ENCODE data around the gene ARHGEF40. TPM values are rescaled to one million over a fixed set of nuclear protein-coding genes. Genes with fewer than 3 reads are reported as not detected.

The ARHGEF40 gene
- total RNA-seq, 1 donor from 2014 or later, result 21.3 TPM

DNA sequence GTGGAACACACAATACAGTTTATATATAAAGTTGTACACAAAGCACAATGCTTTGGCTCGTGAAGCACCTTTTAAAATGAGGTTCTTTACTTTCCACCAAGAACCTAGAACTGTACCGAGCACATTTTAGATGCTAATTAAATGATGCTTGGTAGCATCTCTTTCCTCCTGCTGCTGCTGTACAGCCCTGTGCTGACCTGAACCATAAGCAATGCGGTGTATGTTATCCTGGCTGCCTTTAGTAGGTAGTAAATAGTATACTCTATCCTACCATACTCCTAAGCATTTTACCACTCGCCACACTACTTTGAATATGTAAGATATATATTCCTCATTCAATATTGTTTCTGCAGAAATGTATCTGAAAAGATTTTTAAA is 15.3 kb upstream of the ARHGEF40 start:
- TF ChIP-seq, protein P1, sequence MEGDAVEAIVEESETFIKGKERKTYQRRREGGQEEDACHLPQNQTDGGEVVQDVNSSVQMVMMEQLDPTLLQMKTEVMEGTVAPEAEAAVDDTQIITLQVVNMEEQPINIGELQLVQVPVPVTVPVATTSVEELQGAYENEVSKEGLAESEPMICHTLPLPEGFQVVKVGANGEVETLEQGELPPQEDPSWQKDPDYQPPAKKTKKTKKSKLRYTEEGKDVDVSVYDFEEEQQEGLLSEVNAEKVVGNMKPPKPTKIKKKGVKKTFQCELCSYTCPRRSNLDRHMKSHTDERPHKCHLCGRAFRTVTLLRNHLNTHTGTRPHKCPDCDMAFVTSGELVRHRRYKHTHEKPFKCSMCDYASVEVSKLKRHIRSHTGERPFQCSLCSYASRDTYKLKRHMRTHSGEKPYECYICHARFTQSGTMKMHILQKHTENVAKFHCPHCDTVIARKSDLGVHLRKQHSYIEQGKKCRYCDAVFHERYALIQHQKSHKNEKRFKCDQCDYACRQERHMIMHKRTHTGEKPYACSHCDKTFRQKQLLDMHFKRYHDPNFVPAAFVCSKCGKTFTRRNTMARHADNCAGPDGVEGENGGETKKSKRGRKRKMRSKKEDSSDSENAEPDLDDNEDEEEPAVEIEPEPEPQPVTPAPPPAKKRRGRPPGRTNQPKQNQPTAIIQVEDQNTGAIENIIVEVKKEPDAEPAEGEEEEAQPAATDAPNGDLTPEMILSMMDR (IDR thresholded peaks at IDR 0.05; ENCODE audit: borderline replicate concordance), result no peak
- no peak for DNase-seq
- no peak overlapping the region for H3K4me3 ChIP-seq
- H3K27ac ChIP-seq (replicated peaks), result no peak overlapping the region
- H3K36me3 ChIP-seq, result no peaks in the 10 kb centered on the region
- H3K9me3 ChIP-seq (replicated peaks), result no peaks in the 10 kb centered on the region
- H3K27me3 ChIP-seq (ENCODE audit: low read depth), result no peaks in the 10 kb centered on the region
- H3K4me1 ChIP-seq, result peaks cover 8% of the 10 kb centered on the region
- intact Hi-C loops (cut with micrococcal nuclease), result no loop called here

DNA sequence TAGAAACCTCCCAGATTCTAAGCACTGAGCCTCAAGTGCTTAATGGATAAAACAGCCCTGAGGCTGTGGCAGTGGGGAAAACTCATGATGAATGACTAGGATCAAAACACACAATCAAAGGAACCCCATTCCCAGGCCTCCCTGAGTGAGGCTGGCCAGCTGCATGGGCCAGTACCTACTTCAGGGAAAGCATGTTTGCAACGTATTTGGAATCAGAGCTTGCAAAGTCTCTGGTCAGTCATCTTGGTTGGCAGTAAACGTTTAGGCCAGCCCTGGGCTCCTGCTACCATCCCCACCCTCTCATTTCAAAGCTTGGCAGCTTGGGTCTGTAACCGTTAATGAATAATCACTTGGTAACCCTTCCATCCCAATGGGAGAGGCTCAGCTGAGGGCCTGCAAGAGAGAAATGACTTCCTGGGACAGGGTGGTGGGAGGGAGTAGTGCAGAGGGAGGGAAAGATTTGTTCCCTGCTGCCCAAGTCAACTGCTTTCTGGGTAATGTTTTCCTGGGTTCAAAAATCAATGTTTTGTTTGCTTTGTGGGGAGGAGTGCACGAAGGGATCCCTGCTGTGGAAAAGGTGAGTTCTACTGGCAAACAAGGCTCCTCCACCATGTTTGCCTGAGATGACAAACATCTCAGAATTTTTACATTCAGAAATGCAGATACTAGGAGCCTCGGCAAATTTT is 14.5 kb upstream of the ARHGEF40 start:
- intact Hi-C loops (cut with micrococcal nuclease), result no loop called here
- DNase-seq, result no peak

DNA sequence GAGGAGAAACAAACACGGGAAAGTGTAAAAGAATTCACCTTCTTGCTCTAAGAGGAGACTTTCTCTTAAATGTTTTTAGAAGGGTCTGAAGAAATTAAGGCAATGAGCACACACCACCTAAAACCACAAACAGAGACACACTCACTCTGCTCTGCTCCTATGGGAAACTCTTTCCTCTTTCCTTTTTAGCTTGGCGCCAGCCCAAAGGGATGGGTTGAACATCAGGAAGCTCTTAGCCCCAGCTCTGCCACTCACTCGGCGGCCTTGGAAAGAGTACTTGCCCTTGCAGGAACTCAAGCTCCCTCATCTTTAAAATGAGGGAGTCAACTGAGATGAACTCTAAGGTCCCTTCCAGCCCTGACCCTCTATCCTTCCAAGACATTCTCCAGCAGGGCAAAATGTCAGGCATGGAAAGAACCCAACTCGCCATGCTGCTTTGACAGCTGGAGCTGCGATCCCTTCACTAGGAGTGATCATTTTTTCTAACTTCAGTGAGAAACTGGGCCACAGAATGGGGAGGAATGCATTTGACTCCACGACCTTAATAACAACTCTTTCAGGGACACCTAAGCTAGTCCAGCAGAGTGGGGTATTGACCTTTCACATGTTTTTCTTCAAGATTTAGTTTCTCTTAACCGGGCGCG is 13.5 kb upstream of the ARHGEF40 start:
- intact Hi-C loops (cut with micrococcal nuclease), result no loop called here
- TF ChIP-seq, protein P1 (IDR thresholded peaks at IDR 0.05; ENCODE audit: borderline replicate concordance), result no peak
- H3K4me3 ChIP-seq, result no peak overlapping the region
- H3K27ac ChIP-seq (replicated peaks), result no peak overlapping the region
- peaks cover 8% of the 10 kb centered on the region for H3K4me1 ChIP-seq
- H3K9me3 ChIP-seq (replicated peaks), result no peaks in the 10 kb centered on the region
- H3K27me3 ChIP-seq (ENCODE audit: low read depth), result no peaks in the 10 kb centered on the region
- DNase-seq, result no peak
- H3K36me3 ChIP-seq, result no peaks in the 10 kb centered on the region

More for the DNA sequence above, 14.5 kb upstream of the ARHGEF40 start:
- H3K4me3 ChIP-seq, result no peak overlapping the region
- no peaks in the 10 kb centered on the region for H3K36me3 ChIP-seq
- H3K27me3 ChIP-seq (ENCODE audit: low read depth), result no peaks in the 10 kb centered on the region
- peaks cover 8% of the 10 kb centered on the region for H3K4me1 ChIP-seq
- H3K9me3 ChIP-seq (replicated peaks), result no peaks in the 10 kb centered on the region
- TF ChIP-seq, protein P1 (IDR thresholded peaks at IDR 0.05; ENCODE audit: borderline replicate concordance), result no peak
- no peak overlapping the region for H3K27ac ChIP-seq (replicated peaks)

DNA sequence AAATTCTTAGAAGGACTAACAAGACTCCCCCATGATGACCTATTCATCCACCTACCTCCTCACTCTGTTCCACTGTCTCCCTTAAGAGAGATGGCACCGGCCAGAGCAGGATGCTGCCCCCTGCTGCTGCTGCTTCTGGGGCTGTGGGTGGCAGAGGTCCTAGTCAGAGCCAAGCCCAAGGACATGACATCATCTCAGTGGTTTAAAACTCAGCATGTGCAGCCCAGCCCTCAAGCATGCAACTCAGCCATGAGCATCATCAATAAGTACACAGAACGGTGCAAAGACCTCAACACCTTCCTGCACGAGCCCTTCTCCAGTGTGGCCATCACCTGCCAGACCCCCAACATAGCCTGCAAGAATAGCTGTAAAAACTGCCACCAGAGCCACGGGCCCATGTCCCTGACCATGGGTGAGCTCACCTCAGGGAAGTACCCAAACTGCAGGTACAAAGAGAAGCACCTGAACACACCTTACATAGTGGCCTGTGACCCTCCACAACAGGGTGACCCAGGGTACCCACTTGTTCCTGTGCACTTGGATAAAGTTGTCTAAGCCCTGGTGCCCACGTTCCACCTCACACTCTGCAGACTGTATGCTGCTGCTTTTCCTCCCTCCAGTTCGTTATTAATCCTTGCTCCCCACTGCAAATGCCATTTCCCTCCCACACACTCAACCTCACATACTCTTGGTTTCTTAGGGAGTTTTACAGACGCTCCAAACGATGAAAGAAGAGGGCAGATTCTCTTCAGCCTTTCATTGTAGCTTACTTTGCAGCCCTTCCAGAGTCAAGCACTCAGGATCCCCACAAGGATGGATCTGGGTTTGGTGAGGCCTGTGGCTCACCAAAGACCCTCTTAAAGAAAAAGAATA is 12.1 kb upstream of the ARHGEF40 start, which contains the start of gene RNASE8:
Gene RNASE8 (plus strand): TSS at position 20 of the 873 bp plus-strand sequence. CDS start 71 bp downstream, at position 91.
- Histone ChIP-seq H3K9me3 (replicated peaks) (no peaks in the 10 kb centered on the region), H3K27ac (replicated peaks) (no peak within 1 kb of the TSS), H3K27me3 (ENCODE audit: low read depth) (no peaks in the 10 kb centered on the region), H3K4me1 (peaks cover 9% of the 10 kb centered on the region), H3K4me3 (no peak within 1 kb of the TSS), H3K36me3 (no peaks in the 10 kb centered on the region)
- no peak for DNase-seq
- intact Hi-C loops (cut with micrococcal nuclease), result no loop called here
- TF ChIP-seq, protein P1 (IDR thresholded peaks at IDR 0.05; ENCODE audit: borderline replicate concordance), result peak; percentile 24

DNA sequence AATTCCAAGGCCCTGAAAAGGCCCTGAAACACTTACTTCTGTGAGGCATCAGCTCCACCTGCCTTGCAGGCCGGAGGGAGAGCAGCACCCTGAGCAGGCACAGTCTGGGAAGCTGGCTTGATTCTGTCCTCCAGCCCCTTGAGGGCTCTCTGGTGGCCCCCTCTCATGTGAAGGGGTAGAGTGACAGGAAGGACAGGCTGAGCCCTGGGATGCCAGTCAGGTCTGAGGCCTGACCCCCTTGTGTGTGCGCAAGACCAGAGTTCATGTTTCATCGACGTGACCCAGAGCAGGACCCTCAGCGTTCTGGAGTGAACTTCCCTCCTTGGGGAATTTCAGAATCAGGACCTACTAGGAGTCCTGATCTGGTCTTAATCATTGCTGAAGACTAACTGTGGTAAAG is 11.2 kb upstream of the ARHGEF40 start:
- intact Hi-C loops (cut with micrococcal nuclease), result no loop called here

More for the DNA sequence above, 11.2 kb upstream of the ARHGEF40 start:
- DNase-seq, result no peak
- Histone ChIP-seq H3K36me3 (no peaks in the 10 kb centered on the region), H3K4me1 (peaks cover 17% of the 10 kb centered on the region), H3K27me3 (ENCODE audit: low read depth) (no peaks in the 10 kb centered on the region), H3K4me3 (no peak overlapping the region), H3K9me3 (replicated peaks) (no peaks in the 10 kb centered on the region), H3K27ac (replicated peaks) (no peak overlapping the region)
- TF ChIP-seq, protein P1 (IDR thresholded peaks at IDR 0.05; ENCODE audit: borderline replicate concordance), result no peak

Data from left ventricle myocardium inferior (tissue), 1 donor.